B cell (primary cell): ENCODE data around the gene ZNF831.

Source experiments
- EZH2 ChIP-seq: IDR thresholded peaks from 2 replicates; pipeline ENCODE4 v1.6.1; 2012; ENCODE audit warnings: borderline replicate concordance, low read depth, mild to moderate bottlenecking, moderate library complexity, low read length; ENCODE audit not compliant: insufficient read depth, poor library complexity, severe bottlenecking
- TF ChIP-seq, protein P1 (sequence below): fragments of 200-600 bp; IDR thresholded peaks from one replicate; pipeline ENCODE4 v1.8.0; 2022; ENCODE audit warnings: antibody characterized with exemption, mild to moderate bottlenecking

DNA sequence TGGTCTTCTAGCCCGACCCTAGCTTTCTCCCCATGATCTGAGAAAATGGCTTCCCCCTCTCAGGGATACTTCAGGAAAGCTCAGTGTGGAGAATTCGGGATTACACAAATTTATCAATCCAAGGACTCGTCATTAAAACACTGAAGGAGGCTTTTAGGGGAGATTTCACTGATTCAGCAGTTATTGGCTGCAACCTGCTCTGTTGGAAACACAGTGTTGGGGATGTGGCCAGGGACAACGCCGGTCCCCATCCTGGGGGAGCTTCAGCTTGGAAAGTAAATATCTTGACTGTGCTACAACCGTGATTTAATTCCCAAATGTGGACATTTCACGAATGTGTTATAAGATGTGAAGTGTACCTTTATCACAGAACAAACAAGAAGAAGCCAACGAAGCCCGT lies 44.8 kb upstream of the ZNF831 start:
- TF ChIP-seq, protein P1, sequence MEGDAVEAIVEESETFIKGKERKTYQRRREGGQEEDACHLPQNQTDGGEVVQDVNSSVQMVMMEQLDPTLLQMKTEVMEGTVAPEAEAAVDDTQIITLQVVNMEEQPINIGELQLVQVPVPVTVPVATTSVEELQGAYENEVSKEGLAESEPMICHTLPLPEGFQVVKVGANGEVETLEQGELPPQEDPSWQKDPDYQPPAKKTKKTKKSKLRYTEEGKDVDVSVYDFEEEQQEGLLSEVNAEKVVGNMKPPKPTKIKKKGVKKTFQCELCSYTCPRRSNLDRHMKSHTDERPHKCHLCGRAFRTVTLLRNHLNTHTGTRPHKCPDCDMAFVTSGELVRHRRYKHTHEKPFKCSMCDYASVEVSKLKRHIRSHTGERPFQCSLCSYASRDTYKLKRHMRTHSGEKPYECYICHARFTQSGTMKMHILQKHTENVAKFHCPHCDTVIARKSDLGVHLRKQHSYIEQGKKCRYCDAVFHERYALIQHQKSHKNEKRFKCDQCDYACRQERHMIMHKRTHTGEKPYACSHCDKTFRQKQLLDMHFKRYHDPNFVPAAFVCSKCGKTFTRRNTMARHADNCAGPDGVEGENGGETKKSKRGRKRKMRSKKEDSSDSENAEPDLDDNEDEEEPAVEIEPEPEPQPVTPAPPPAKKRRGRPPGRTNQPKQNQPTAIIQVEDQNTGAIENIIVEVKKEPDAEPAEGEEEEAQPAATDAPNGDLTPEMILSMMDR, result no peak
- no peak for TF ChIP-seq EZH2
